Sigmoid colon (tissue), 4 donors: ENCODE data around the gene RPS3.

Source experiments
- CTCF ChIP-seq, 4 experiments: fragments of 450-650 bp in 3 of 4; fragments of 200-600 bp in 1 of 4; IDR thresholded peaks; one replicate each; pipeline ENCODE4 v1.5.1; 2016 to 2019; ENCODE audit warnings: antibody characterized with exemption in 4 of 4, mild to moderate bottlenecking in 3 of 4, moderate library complexity in 2 of 4
- EP300 ChIP-seq, 4 donors: sonication (generic); formaldehyde crosslinking; IDR thresholded peaks; one replicate each; pipeline ENCODE4 v1.6.1; 2017; ENCODE audit warnings: antibody characterized with exemption in 4 of 4
- POLR2A ChIP-seq, 2 donors: fragments of 450-650 bp; IDR thresholded peaks; one replicate each; pipeline ENCODE4 v1.6.1; 2016; ENCODE audit warnings: antibody characterized with exemption in 2 of 2, mild to moderate bottlenecking in 2 of 2, moderate library complexity in 2 of 2
- POLR2AphosphoS5 ChIP-seq, 4 donors: sonication (generic); formaldehyde crosslinking; IDR thresholded peaks; one replicate each; pipeline ENCODE4 v1.6.1; 2017; ENCODE audit warnings: antibody characterized with exemption in 4 of 4

GRCh38 chr11:75386942-75387630 lies 12.2 kb upstream of the RPS3 start:
- TF ChIP-seq CTCF (IDR thresholded peaks at IDR 0.05), result no peak
- TF ChIP-seq POLR2A (IDR thresholded peaks at IDR 0.05), result no peak
- TF ChIP-seq POLR2AphosphoS5 (IDR thresholded peaks at IDR 0.05), result no peak
- TF ChIP-seq EP300 (IDR thresholded peaks at IDR 0.05), result no peak
